Measurements from ENCODE around the gene ADAMTSL1.

ADAMTSL1 gene

GRCh38 chr9:18614651-18615050, 140.7 kb downstream of the ADAMTSL1 start:
- no peak for DNase-seq

DNA sequence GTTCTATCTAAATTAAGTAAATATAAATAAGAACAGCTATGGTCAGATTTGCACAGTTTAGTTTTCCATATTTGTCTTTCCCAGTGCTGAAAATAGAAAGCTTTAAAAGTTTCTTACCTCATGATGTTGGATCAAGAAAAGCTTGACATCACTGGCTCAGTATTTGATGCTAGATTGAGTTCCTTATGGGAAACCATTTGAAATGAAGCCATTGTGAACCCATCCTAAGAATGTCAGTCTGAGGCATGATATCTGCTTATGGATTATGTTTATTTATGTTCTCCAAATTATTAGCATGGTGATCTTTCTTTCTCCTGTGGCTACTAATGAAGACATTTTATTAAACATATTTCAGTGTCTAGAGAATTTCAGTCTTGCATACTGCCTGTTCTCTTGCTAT, 143.0 kb downstream of the ADAMTSL1 start:
- no peak for DNase-seq

GRCh38 chr9:18617759-18618158, 143.8 kb downstream of the ADAMTSL1 start:
- DNase-seq: no peak

DNA sequence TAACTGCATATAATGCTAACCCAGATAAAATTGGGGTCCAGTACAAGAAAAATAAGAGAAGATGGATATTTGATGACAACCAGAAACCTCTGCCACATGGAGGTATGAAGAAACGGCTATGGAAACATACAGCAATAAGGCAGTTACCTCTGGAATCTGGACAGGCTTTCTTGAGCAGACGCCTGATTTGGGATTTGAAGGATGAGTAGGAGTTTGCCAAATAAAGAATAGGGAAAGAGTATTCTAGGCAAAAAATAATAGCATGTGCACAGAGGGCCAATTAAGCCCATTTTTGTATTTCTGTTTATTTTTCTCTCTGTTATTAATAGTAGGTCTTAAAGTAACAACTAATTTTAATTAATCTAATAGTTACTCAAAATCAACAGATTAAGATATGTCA, 144.9 kb downstream of the ADAMTSL1 start:
- no peak for DNase-seq

DNA sequence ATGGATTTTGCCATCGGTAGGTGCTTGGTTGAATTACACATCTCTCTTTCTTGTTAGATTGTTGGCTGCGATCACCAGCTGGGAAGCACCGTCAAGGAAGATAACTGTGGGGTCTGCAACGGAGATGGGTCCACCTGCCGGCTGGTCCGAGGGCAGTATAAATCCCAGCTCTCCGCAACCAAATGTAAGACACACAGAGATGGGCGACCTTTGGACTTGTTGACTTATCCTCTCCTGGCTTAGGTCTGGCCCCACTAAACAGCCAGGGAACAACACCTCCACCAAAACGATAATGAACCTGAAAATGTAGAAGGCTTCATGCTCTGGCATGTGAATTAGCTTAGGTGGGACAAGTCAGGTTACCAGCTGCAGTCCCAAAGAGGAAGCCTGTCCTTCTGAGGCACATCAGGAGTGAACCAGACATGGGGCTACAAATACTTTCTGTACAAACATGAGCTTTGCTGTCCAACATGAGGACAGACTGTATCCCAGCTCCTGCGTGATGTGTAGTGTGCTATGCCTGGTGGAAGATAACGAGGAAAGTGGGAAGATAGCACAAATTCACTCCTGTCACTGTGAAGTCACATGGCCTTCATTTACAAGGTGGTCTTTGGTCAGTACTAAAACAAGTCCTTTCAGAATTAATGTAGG, 148.4 kb downstream of the ADAMTSL1 start:
- no peak for DNase-seq

- no peak for DNase-seq
Measured at GRCh38 chr9:18623221-18624079, 149.5 kb downstream of the ADAMTSL1 start.

DNA sequence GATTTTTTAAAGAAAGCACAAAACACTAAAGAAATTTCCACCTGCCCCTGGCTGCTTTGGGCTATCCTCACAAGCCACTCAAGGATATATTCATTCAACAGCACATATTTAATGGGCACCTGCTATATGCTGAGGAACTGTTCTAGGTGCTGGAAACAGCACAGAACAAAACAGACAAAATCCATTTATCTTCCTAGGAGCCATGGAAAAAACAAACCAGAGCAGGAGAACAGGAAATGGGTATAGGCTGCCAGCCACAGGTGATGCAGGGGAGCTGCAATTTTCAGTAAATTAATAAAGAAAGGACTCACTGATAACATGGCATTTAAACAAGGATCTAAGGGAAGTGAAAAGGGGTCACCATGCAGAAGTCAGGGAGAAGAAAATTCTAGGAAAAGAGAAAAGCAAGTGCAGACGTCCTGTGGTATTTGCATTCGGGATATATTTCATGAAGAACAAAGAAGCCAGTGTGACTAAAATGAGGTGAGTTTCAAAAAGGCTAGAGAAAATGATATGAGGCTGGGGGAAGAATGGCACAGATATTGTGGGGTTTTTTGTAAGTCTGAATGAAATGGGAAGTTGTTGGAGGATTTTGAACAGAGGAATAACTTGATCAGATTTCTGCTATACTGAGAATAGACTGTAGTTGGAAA, 152.2 kb downstream of the ADAMTSL1 start:
- DNase-seq: no peak

- DNase-seq: no peak
Measured at GRCh38 chr9:18629136-18629535, 155.2 kb downstream of the ADAMTSL1 start.

GRCh38 chr9:18632632-18633403, 158.9 kb downstream of the ADAMTSL1 start:
- no peak for DNase-seq

DNA sequence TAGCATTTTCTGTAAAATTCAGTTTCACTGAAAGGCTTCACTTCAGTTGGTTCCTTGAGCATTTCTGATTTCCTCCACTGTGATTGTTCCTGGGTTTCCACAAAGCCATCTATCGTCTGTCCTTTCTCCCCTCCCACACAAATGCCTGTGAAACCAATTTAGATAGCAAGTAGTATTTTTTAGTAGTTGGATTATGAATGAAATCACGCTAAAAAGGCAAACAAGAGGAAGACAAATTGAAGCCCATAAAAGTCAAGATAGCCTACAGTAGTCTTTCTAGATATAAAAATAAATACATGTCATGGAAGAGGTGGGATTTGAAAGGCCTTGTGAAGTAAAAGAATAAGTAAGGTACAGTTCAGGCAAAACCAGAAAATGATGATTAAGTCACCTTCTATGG, 162.8 kb downstream of the ADAMTSL1 start:
- DNase-seq: no peak

- DNase-seq: no peak
Measured at GRCh38 chr9:18638371-18639249, 164.7 kb downstream of the ADAMTSL1 start.

- DNase-seq: no peak
Measured at GRCh38 chr9:18639911-18640310, 166.0 kb downstream of the ADAMTSL1 start.

GRCh38 chr9:18658804-18659705, 185.1 kb downstream of the ADAMTSL1 start:
- DNase-seq: no peak

GRCh38 chr9:18660001-18660400, 186.0 kb downstream of the ADAMTSL1 start:
- no peak for DNase-seq

GRCh38 chr9:18662320-18662719, 188.4 kb downstream of the ADAMTSL1 start:
- no peak for DNase-seq

DNA sequence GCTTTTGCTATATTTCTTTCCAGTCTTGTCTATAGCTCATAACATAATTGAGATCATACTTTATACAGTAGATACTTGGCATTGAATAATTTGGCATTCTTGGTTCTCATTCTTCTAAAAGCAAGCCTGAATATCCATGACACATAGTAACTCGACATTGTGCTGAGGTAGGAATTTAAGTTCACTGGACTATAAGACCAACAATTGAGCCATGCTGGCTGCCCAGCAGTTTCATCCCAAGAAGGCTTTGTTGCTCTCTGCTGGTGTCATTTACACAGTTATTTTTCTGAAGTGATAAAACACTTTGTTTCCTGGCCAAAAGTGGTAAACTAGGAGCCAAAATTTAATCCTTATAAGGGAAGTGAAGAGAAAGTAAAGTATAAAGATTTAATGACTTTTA, 192.0 kb downstream of the ADAMTSL1 start:
- DNase-seq: no peak

DNA sequence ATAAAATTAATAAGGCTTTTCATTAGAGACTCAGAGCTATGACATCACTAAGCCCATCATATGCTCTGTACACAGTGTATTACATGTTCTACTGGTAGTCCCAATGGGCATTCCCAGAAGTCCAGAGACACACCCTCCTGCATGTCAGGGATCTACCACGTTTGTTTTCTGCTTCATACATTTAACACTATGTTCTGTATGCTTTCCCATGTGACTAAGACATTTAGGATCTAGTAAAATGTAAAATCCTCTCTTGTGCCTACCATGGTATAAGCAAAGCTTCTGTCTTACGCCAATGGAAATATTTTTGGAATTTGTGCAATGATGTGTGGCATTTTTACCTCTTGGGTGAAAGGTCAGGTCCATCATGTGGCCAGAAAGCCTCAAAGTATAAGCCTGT, 192.4 kb downstream of the ADAMTSL1 start:
- no peak for DNase-seq

DNA sequence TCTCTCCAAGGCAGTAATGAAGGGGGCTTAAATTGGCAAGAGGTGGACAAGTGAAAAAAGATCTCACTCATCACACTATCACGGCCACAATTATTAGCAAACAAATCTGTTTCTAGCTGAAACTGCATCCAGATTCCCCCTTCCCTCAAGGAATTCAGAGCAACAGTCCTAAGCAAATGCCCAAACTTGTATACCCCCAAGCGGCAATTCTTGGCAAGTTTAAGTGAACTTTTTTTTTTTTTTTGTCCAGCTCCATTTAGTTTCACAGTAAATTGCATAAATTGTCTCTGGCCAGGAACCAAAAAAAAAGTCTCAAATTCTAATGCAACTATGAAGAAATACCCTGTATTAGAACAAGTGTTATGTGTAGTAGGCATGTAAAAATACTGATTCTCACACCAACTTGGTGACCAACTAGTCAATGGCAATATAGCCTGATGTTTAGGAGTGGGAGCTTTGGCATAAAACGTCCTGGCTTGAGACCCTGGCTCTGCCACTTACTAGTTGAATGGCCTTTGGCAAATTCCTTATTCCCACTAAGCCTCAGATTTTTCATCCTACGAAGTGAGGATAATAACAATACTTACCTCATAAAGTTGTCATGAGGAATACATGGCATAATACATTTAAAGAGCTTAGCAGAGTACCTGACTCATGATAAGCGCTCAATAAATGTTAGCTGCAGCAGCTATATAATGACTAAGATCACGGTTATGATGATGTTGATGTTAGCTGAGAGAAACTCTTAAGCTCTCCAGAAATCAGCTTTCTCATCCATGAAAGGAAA, 193.2 kb downstream of the ADAMTSL1 start:
- DNase-seq: no peak

- no peak for DNase-seq
Measured at GRCh38 chr9:18668944-18669343, 195.0 kb downstream of the ADAMTSL1 start.

GRCh38 chr9:18672706-18673105, 198.8 kb downstream of the ADAMTSL1 start:
- no peak for DNase-seq
